Osteocyte (in vitro differentiated cells): ENCODE measurements around the gene HEXIM1. TPM values are rescaled to one million over a fixed set of nuclear protein-coding genes. Genes with fewer than 3 reads are reported as not detected.

Source experiments
- DNase-seq: peaks from one replicate; pipeline ENCODE4 v3.0.0; 2021; ENCODE audit warnings: mixed read lengths; ENCODE audit not compliant: unreplicated experiment; ENCODE audit errors: extremely low spot score
- H3K27ac Mint-ChIP-seq: one replicate; pipeline ENCODE4 v1.8.0; 2021; ENCODE audit warnings: mild to moderate bottlenecking, mixed read lengths; ENCODE audit not compliant: unreplicated experiment
- H3K27me3 Mint-ChIP-seq: one replicate; pipeline ENCODE4 v1.8.0; 2021; ENCODE audit warnings: mixed read lengths; ENCODE audit not compliant: unreplicated experiment
- H3K36me3 Mint-ChIP-seq: one replicate; pipeline ENCODE4 v1.8.0; 2021; ENCODE audit warnings: mixed read lengths; ENCODE audit not compliant: unreplicated experiment
- H3K4me1 Mint-ChIP-seq: one replicate; pipeline ENCODE4 v1.8.0; 2021; ENCODE audit warnings: mixed read lengths; ENCODE audit not compliant: unreplicated experiment
- H3K4me3 Mint-ChIP-seq: one replicate; pipeline ENCODE4 v1.8.0; 2021; ENCODE audit warnings: mild to moderate bottlenecking, moderate library complexity, mixed read lengths; ENCODE audit not compliant: unreplicated experiment
- H3K9me3 Mint-ChIP-seq: one replicate; pipeline ENCODE4 v1.8.0; 2021; ENCODE audit warnings: mixed read lengths; ENCODE audit not compliant: unreplicated experiment
- total RNA-seq: library from RNA; stranded (reverse); gene quantifications from 2 replicates; pipeline ENCODE4 v1.2.1, GENCODE V29; 2021
- TF ChIP-seq, protein P1 (sequence below): fragments of 200-600 bp; sonication (generic); IDR thresholded peaks from 2 replicates; pipeline ENCODE4 v1.5.0; 2021; ENCODE audit warnings: antibody characterized with exemption, mild to moderate bottlenecking, moderate library complexity

HEXIM1 gene
- total RNA-seq, 1 donor from 2014 or later: 44.5 TPM

DNA sequence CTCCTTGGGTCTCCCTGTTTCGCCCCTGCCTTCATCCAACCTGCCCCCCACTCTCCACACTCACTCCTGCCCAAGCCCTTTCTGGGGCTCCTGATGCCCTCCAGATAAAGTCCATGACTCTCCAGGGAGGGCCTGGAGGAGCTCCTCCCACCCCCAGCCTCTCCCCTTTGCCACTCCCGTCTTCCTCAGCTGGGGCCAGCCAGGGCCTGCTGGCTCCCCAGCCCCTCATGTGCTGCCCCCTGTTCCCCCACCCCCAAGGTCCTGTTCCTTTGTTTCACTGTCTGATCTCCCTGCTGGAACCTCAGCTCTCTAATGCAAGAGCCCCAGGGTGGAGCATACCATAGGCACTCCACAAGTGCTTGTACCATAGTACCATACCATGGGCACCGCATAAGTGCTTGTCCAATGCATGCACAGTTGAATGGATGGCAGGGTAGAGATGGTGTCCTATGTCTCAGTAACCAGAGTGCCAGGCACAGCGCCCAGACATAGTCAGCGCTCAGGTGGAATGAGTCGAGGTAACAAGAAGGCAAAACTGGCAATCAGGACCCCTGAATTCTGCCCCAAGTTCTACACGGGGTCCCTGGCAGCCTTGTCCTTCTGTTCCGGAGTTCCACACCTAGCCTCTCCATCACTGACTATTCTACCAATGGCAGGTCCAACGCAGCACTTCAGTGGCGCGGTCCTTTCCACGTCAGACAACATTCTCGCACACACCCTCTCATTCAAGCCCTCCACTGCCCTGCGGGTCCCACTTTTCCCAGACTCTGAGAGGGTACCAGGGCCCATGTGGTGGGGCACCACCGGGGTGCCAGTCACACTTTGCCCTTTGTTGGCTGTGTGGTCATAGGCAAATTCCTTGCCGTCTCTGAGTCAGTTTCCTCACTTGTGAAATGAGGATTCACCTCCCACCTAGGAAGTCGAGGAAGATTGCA lies 17.3 kb upstream of the HEXIM1 start:
- H3K4me3 Mint-ChIP-seq: peak overlapping the region; percentile 77
- no peaks in the 10 kb centered on the region for H3K9me3 Mint-ChIP-seq
- TF ChIP-seq, protein P1, sequence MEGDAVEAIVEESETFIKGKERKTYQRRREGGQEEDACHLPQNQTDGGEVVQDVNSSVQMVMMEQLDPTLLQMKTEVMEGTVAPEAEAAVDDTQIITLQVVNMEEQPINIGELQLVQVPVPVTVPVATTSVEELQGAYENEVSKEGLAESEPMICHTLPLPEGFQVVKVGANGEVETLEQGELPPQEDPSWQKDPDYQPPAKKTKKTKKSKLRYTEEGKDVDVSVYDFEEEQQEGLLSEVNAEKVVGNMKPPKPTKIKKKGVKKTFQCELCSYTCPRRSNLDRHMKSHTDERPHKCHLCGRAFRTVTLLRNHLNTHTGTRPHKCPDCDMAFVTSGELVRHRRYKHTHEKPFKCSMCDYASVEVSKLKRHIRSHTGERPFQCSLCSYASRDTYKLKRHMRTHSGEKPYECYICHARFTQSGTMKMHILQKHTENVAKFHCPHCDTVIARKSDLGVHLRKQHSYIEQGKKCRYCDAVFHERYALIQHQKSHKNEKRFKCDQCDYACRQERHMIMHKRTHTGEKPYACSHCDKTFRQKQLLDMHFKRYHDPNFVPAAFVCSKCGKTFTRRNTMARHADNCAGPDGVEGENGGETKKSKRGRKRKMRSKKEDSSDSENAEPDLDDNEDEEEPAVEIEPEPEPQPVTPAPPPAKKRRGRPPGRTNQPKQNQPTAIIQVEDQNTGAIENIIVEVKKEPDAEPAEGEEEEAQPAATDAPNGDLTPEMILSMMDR: no peak
- H3K4me1 Mint-ChIP-seq: peaks cover 57% of the 10 kb centered on the region
- H3K27me3 Mint-ChIP-seq: no peaks in the 10 kb centered on the region
- peak overlapping the region; percentile 70 for H3K27ac Mint-ChIP-seq
- DNase-seq: no peak
- no peaks in the 10 kb centered on the region for H3K36me3 Mint-ChIP-seq

DNA sequence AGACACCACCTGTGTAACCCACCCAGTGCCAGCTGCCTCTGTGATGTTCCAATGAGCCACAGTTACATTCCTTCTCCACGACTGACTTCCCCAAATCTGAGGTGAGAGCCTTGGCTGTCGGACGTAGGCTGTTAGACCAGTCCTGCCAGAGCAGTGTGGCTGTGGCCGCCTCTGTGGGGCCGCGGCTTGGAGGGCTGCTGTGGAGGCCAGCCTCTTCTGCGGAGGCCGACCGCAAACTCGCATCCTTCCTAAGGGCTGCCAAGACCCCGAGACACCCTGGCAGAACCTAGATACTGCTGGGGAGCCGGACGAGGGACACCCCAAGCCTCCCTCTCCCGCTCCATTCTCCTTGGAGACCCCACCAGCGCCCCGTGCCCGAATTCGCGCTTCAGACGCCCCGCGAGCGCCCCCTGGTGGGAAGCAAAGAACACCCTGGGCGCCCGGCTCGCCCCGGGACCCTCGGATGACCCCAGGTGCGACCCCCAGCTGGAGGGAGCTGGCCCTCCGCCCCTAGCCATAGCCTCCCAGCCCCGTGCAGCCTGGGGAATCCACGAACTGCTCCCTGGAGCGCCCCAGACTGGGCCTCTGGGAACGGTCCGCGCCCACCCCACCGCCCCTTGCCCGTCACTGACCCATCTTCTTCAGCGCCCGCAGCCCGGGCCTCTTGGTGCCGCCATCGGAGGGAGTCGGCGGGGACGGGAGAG lies 16.5 kb upstream of the HEXIM1 start:
- peak overlapping the region; percentile 77 for H3K4me3 Mint-ChIP-seq
- H3K36me3 Mint-ChIP-seq: no peaks in the 10 kb centered on the region
- peak overlapping the region; percentile 70 for H3K27ac Mint-ChIP-seq
- no peaks in the 10 kb centered on the region for H3K9me3 Mint-ChIP-seq
- no peaks in the 10 kb centered on the region for H3K27me3 Mint-ChIP-seq
- no peak for DNase-seq
- peaks cover 62% of the 10 kb centered on the region for H3K4me1 Mint-ChIP-seq
- TF ChIP-seq, protein P1: peak; percentile 99

DNA sequence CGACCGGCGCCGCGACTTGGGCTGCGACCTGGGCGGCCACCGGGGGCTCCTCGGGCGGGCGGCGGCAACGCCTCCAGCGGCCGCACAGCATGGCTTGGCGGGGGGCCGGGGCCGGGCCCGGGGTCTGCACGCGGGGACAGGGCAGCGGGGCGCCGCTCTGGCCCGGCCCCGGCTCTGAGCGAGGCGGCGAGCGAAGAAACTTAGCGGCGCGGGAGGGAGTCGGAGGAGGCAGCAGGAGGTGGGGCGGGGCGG lies 16.0 kb upstream of the HEXIM1 start, which contains the start of gene PLCD3:
Gene PLCD3, minus strand, starts transcription at position 196 of the 252 bp plus-strand sequence. Its CDS starts 105 bp downstream, at position 91.
- H3K27me3 Mint-ChIP-seq: no peaks in the 10 kb centered on the region
- H3K9me3 Mint-ChIP-seq: no peaks in the 10 kb centered on the region
- H3K4me1 Mint-ChIP-seq: peaks cover 57% of the 10 kb centered on the region
- peak within 1 kb of the TSS; percentile 87 for H3K4me3 Mint-ChIP-seq
- DNase-seq: peak; percentile 91
- peak within 1 kb of the TSS; percentile 90 for H3K27ac Mint-ChIP-seq
- no peaks in the 10 kb centered on the region for H3K36me3 Mint-ChIP-seq
- TF ChIP-seq, protein P1: no peak

- Mint-ChIP-seq H3K36me3 (no peaks in the 10 kb centered on the region), H3K27me3 (no peaks in the 10 kb centered on the region), H3K4me1 (peaks cover 52% of the 10 kb centered on the region), H3K4me3 (peak overlapping the region; percentile 87), H3K27ac (peak overlapping the region; percentile 90), H3K9me3 (no peaks in the 10 kb centered on the region)
- TF ChIP-seq, protein P1: peak; percentile 87
- DNase-seq: peak; percentile 92
Observed at GRCh38 chr17:45132572-45133463, 15.5 kb upstream of the HEXIM1 start.
